Uterus (tissue), 2 donors: ENCODE measurements around the gene KCNJ10.

ENCODE experiments used
- POLR2A ChIP-seq, 2 donors: fragments of 450-650 bp; IDR thresholded peaks; one replicate each; pipeline ENCODE4 v1.6.1; 2016; ENCODE audit warnings: antibody characterized with exemption in 2 of 2, mild to moderate bottlenecking in 1 of 2, moderate library complexity in 1 of 2
- TF ChIP-seq, protein P1 (sequence below), 4 experiments: fragments of 200-600 bp in 2 of 4; fragments of 450-650 bp in 2 of 4; sonication (generic) in 2 of 4; IDR thresholded peaks; one replicate each; pipeline ENCODE4 v1.5.1; 2016 to 2019; ENCODE audit warnings: antibody characterized with exemption in 4 of 4, mild to moderate bottlenecking in 2 of 4, moderate library complexity in 1 of 4

DNA sequence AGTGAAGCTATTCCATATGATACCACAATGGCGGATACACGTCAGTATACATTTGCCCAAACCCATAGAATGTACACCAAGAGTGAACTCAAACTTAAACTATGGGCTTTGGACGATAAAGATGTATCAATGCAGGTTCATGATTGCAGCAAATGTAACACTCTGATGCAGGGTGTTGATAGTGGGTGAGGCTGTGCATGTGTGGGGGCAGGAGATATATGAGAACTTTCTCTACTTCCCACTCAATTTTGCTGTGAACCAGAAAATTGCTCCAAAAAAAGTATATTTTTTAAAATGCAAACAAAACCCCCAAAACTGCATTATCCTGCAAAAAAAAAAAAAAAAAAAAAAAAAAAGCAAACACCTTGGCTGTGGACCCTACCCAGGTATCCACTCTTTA lies 49.0 kb upstream of the KCNJ10 start:
- TF ChIP-seq, protein P1, sequence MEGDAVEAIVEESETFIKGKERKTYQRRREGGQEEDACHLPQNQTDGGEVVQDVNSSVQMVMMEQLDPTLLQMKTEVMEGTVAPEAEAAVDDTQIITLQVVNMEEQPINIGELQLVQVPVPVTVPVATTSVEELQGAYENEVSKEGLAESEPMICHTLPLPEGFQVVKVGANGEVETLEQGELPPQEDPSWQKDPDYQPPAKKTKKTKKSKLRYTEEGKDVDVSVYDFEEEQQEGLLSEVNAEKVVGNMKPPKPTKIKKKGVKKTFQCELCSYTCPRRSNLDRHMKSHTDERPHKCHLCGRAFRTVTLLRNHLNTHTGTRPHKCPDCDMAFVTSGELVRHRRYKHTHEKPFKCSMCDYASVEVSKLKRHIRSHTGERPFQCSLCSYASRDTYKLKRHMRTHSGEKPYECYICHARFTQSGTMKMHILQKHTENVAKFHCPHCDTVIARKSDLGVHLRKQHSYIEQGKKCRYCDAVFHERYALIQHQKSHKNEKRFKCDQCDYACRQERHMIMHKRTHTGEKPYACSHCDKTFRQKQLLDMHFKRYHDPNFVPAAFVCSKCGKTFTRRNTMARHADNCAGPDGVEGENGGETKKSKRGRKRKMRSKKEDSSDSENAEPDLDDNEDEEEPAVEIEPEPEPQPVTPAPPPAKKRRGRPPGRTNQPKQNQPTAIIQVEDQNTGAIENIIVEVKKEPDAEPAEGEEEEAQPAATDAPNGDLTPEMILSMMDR (IDR thresholded peaks at IDR 0.05): no peak
- TF ChIP-seq POLR2A (IDR thresholded peaks at IDR 0.05): no peak
